A549 (cell line): ENCODE measurements around the gene SUPT3H. TPM values are rescaled to one million over a fixed set of nuclear protein-coding genes. Genes with fewer than 3 reads are reported as not detected.

ENCODE experiments used
- ATAC-seq, 2 experiments: fragments of 200-7000 bp in 1 of 2; fragments of >200 bp in 1 of 2; cut with Nextera tagmentation in 1 of 2; cut with Tn5 transposase in 1 of 2; 3 replicates each; pipeline versions ENCODE4 v1.8.0 to v1.9.1; 2018 to 2020; ENCODE audit warnings: mild to moderate bottlenecking in 1 of 2, moderate library complexity in 1 of 2
- CTCF ChIA-PET: fragments of 300-600 bp; sonication (Branson Sonifier 250); formaldehyde crosslinking; extraction: SDS; loops from one replicate; lab custom pipeline; 2021; ENCODE audit warnings: antibody characterized with exemption, inconsistent platforms; lab: Yijun Ruan, JAX
- POLR2A ChIA-PET: fragments of 350-600 bp; formaldehyde crosslinking; extraction: SDS; loops from one replicate; lab custom pipeline; 2021; ENCODE audit warnings: antibody characterized with exemption, inconsistent platforms; lab: Yijun Ruan, JAX
- DNase-seq, 2 experiments: peaks; one replicate each; pipeline versions ENCODE4 v3.0.0 to v3.0.0-alpha.2; 2011 to 2016; ENCODE audit warnings: low read depth in 1 of 2, low spot score in 1 of 2
- FAIRE-seq: peaks from 2 replicates; lab custom pipeline; 2011; peaks lifted over from hg19 to GRCh38; lab: Jason Lieb, UNC
- H3K27ac ChIP-seq, 2 experiments: fragments of >200 bp; sonication (Bioruptor Twin); formaldehyde crosslinking; 3 replicates each; pipeline ENCODE4 v1.5.1; 2016 to 2017
- H3K4me1 ChIP-seq: fragments of >200 bp; sonication (Bioruptor Twin); formaldehyde crosslinking; 3 replicates; pipeline ENCODE4 v1.6.1; 2016
- H3K4me2 ChIP-seq: fragments of >200 bp; sonication (Bioruptor Twin); formaldehyde crosslinking; 3 replicates; pipeline ENCODE4 v1.6.1; 2016
- H3K4me3 ChIP-seq: fragments of >200 bp; sonication (Bioruptor Twin); formaldehyde crosslinking; 3 replicates; pipeline ENCODE4 v1.5.1; 2016
- H3K9me3 ChIP-seq: fragments of >200 bp; sonication (Bioruptor Twin); formaldehyde crosslinking; 3 replicates; pipeline ENCODE4 v1.6.1; 2016
- BHLHE40 ChIP-seq: IDR thresholded peaks from 2 replicates; pipeline ENCODE4 v1.6.1; 2012; ENCODE audit warnings: low read depth, low read length, inconsistent platforms
- CBX8 ChIP-seq: fragments of 200-600 bp; sonication (generic); IDR thresholded peaks from 2 replicates; pipeline ENCODE4 v1.6.1; 2016
- ESRRA ChIP-seq: fragments of 150-350 bp; IDR thresholded peaks from 2 replicates; pipeline ENCODE4 v1.6.1; 2014; ENCODE audit warnings: mild to moderate bottlenecking, low read length, borderline replicate concordance
- HDAC2 ChIP-seq: fragments of 200-600 bp; sonication (generic); IDR thresholded peaks from 2 replicates; pipeline ENCODE4 v1.6.1; 2016
- HES2 ChIP-seq: fragments of >200 bp; sonication (Bioruptor Twin); formaldehyde crosslinking; IDR thresholded peaks from 2 replicates; pipeline ENCODE4 v1.6.1; 2016
- HMGXB4 ChIP-seq: fragments of 250-450 bp; sonication (Bioruptor Pico); IDR thresholded peaks from 2 replicates; pipeline ENCODE4 v1.5.0; 2021; ENCODE audit warnings: mild to moderate bottlenecking, moderate library complexity, borderline replicate concordance
- HOXB13 ChIP-seq: fragments of 250-450 bp; sonication (Bioruptor Pico); IDR thresholded peaks from 2 replicates; pipeline ENCODE4 v1.5.0; 2020; ENCODE audit warnings: low read depth, mild to moderate bottlenecking, moderate library complexity
- HOXB5 ChIP-seq: fragments of 250-450 bp; sonication (Bioruptor Pico); IDR thresholded peaks from 2 replicates; pipeline ENCODE4 v1.5.0; 2020; ENCODE audit warnings: mild to moderate bottlenecking, moderate library complexity
- JUN ChIP-seq, 2 experiments: fragments of >200 bp; sonication (Bioruptor Twin); formaldehyde crosslinking; IDR thresholded peaks; 2 replicates in 1 of 2; 3 replicates in 1 of 2; pipeline ENCODE4 v1.6.1; 2016 to 2017
- KDM1A ChIP-seq: fragments of 200-600 bp; sonication (generic); IDR thresholded peaks from 2 replicates; pipeline ENCODE4 v1.6.1; 2016; ENCODE audit warnings: low read depth, mild to moderate bottlenecking
- MAZ ChIP-seq: fragments of 150-350 bp; IDR thresholded peaks from 2 replicates; pipeline ENCODE4 v1.6.1; 2014; ENCODE audit warnings: antibody characterized with exemption, low read depth, low read length, borderline replicate concordance
- NFE2L2 ChIP-seq: fragments of 150-350 bp; conservative IDR thresholded peaks from 2 replicates; pipeline ENCODE4 v1.6.1; 2014; ENCODE audit warnings: low read length
- NPAS2 ChIP-seq: fragments of 250-450 bp; sonication (Bioruptor Pico); IDR thresholded peaks from 2 replicates; pipeline ENCODE4 v1.8.0; 2022; ENCODE audit warnings: mild to moderate bottlenecking, moderate library complexity, borderline replicate concordance
- NR3C1 ChIP-seq: fragments of >200 bp; sonication (Bioruptor Twin); formaldehyde crosslinking; IDR thresholded peaks from 3 replicates; pipeline ENCODE4 v1.6.1; 2017
- PHF8 ChIP-seq: fragments of 200-600 bp; sonication (generic); IDR thresholded peaks from 2 replicates; pipeline ENCODE4 v1.6.1; 2016; ENCODE audit warnings: low read depth, mild to moderate bottlenecking, antibody characterized with exemption, moderate library complexity, borderline replicate concordance
- POLR2AphosphoS2 ChIP-seq: conservative IDR thresholded peaks from 2 replicates; pipeline ENCODE4 v1.6.1; 2012; ENCODE audit warnings: low read length, improper control_type of control experiment, inconsistent platforms
- RAD21 ChIP-seq, 2 experiments: fragments of >200 bp in 1 of 2; sonication (Bioruptor Twin) in 1 of 2; formaldehyde crosslinking in 1 of 2; IDR thresholded peaks in 1 of 2; conservative IDR thresholded peaks in 1 of 2; 2 replicates in 1 of 2; 3 replicates in 1 of 2; pipeline ENCODE4 v1.6.1; 2012 to 2018; ENCODE audit warnings: inconsistent platforms in 1 of 2
- RARB ChIP-seq: fragments of 250-450 bp; sonication (Bioruptor Pico); IDR thresholded peaks from 2 replicates; pipeline ENCODE4 v1.8.0; 2021; ENCODE audit warnings: mild to moderate bottlenecking, moderate library complexity
- RFX5 ChIP-seq: fragments of 450-650 bp; IDR thresholded peaks from 2 replicates; pipeline ENCODE4 v1.7.1; 2014; ENCODE audit warnings: antibody characterized with exemption, mild to moderate bottlenecking, moderate library complexity
- TFCP2L1 ChIP-seq: fragments of 250-450 bp; sonication (Bioruptor Pico); IDR thresholded peaks from 2 replicates; pipeline ENCODE4 v1.5.0; 2021; ENCODE audit warnings: mild to moderate bottlenecking
- TP53 ChIP-seq: fragments of 250-450 bp; sonication (Bioruptor Pico); IDR thresholded peaks from 2 replicates; pipeline ENCODE4 v1.5.0; 2021; ENCODE audit warnings: mild to moderate bottlenecking, moderate library complexity
- ZC3H11A ChIP-seq: fragments of 450-650 bp; IDR thresholded peaks from 2 replicates; pipeline ENCODE4 v1.6.1; 2014; ENCODE audit warnings: antibody characterized with exemption, mild to moderate bottlenecking
- WGBS: methylation state at CpG from one replicate; pipeline ENCODE4 v1.1.6; 2017; ENCODE audit errors: missing lambda C conversion rate; 5-methylcytosine and 5-hydroxymethylcytosine counted together
- polyA plus RNA-seq, 4 experiments: library from polyadenylated mRNA; depleted of rRNA in 3 of 4; stranded (reverse); fragments of >200 nt; fragmentation: RNase III in 1 of 4; extraction: RNeasy Plus Mini Kit Qiagen cat#74134 plus additional on column Dnase treatment in 1 of 4; gene quantifications; 2 replicates in 3 of 4; 3 replicates in 1 of 4; pipeline ENCODE4 v1.2.3, GENCODE V29; 2011 to 2017
- TF ChIP-seq, protein P1 (sequence below): fragments of >200 bp; sonication (Bioruptor Twin); formaldehyde crosslinking; IDR thresholded peaks from 3 replicates; pipeline ENCODE4 v1.5.1; 2016

The SUPT3H gene
- polyA plus RNA-seq, 2 of the 4 experiments (the other 2 are of a cell fraction): 4.3 to 6.2 TPM

DNA sequence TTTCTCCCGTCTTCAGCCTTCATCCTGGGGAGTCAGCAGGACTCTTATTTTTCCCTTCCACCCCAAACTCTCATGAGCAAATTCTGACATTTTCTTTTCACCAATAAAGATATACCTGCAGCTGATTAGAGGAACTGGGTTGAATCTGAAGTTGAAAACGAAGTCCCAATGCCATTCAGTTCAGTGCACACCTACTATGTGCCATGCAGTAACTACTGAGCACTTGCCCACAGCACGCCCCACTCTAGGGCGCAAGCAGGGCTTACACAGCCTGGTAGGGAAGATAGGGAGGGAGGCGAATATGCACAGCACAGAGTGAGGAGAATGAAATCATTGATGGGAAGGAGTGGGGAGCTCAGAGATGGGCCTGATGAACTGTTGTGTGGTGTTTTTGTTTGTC is 588.7 kb downstream of the SUPT3H start (continued):
- TF ChIP-seq, protein P1, sequence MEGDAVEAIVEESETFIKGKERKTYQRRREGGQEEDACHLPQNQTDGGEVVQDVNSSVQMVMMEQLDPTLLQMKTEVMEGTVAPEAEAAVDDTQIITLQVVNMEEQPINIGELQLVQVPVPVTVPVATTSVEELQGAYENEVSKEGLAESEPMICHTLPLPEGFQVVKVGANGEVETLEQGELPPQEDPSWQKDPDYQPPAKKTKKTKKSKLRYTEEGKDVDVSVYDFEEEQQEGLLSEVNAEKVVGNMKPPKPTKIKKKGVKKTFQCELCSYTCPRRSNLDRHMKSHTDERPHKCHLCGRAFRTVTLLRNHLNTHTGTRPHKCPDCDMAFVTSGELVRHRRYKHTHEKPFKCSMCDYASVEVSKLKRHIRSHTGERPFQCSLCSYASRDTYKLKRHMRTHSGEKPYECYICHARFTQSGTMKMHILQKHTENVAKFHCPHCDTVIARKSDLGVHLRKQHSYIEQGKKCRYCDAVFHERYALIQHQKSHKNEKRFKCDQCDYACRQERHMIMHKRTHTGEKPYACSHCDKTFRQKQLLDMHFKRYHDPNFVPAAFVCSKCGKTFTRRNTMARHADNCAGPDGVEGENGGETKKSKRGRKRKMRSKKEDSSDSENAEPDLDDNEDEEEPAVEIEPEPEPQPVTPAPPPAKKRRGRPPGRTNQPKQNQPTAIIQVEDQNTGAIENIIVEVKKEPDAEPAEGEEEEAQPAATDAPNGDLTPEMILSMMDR: no peak
- TF ChIP-seq RFX5 (no peak), HOXB13 (CRISPR knock-in tag) (no peak), CBX8 (no peak), HOXB5 (no peak), NPAS2 (CRISPR knock-in tag) (no peak), HES2 (no peak), HMGXB4 (CRISPR knock-in tag) (no peak)

- ATAC-seq (no peak), DNase-seq (no peak), FAIRE-seq (no peak)
- Histone ChIP-seq H3K27ac (no peak overlapping the region), H3K4me3 (no peak overlapping the region), H3K4me1 (no peaks in the 10 kb centered on the region), H3K9me3 (peaks cover 5% of the 10 kb centered on the region; the same call in 2 of the 3 replicates), H3K4me2 (no peak overlapping the region)
- ChIA-PET CTCF (no interaction called here), POLR2A (no interaction called here)
- TF ChIP-seq BHLHE40 (no peak), PHF8 (no peak), KDM1A (no peak), CBX8 (no peak), HDAC2 (no peak), MAZ (no peak), ZC3H11A (no peak), TFCP2L1 (CRISPR knock-in tag) (no peak), HMGXB4 (CRISPR knock-in tag) (no peak), JUN (IDR thresholded peaks at IDR 0.05) (no peak), RFX5 (no peak), TP53 (CRISPR knock-in tag) (no peak), NR3C1 (no peak), NFE2L2 (no peak), ESRRA (no peak), RARB (CRISPR knock-in tag) (no peak), HOXB13 (CRISPR knock-in tag) (no peak), RAD21 (conservative IDR thresholded peaks at IDR 0.05 in 1 of 2, IDR thresholded peaks at IDR 0.05 in 1 of 2) (no peak), POLR2AphosphoS2 (no peak)
- TF ChIP-seq, protein P1: no peak
- 70% methylated on average over 9 of the region's 10 CpGs for WGBS
Observed at GRCh38 chr6:44788387-44788981, 589.2 kb downstream of the SUPT3H start.
